Measurements from ENCODE around the gene GATA5.

Gene GATA5, protein sequence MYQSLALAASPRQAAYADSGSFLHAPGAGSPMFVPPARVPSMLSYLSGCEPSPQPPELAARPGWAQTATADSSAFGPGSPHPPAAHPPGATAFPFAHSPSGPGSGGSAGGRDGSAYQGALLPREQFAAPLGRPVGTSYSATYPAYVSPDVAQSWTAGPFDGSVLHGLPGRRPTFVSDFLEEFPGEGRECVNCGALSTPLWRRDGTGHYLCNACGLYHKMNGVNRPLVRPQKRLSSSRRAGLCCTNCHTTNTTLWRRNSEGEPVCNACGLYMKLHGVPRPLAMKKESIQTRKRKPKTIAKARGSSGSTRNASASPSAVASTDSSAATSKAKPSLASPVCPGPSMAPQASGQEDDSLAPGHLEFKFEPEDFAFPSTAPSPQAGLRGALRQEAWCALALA

DNA sequence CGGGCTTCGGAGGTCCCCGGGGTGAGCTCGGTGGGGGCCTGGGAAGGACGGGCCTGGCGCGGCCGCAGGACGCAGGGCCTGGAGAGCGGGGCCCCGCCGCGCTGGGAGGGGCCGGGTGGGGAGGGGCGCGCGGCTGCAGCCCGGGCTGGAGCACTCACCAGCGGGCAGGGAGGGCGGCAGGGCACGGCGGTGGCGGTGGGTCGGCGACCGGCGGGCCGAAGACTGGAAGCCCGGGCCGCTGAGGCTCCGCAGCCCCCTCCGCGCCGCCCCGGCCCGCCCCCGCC lies at the start of gene GATA5:
Gene GATA5 (minus strand): TSS at position 224 of the 284 bp plus-strand sequence. CDS start 474 bp downstream, outside the sequence.
- no peak for DNase-seq (ENCODE audit: low read depth in 2 of 2, low spot score in 1 of 2)

GRCh38 chr20:62525014-62525413 lies 49.2 kb upstream of the GATA5 start:
- no peak for DNase-seq (ENCODE audit: low read depth in 2 of 2, low spot score in 1 of 2)

GRCh38 chr20:62524505-62524911 lies 48.7 kb upstream of the GATA5 start:
- DNase-seq (ENCODE audit: low read depth in 2 of 2, low spot score in 1 of 2), result no peak

DNA sequence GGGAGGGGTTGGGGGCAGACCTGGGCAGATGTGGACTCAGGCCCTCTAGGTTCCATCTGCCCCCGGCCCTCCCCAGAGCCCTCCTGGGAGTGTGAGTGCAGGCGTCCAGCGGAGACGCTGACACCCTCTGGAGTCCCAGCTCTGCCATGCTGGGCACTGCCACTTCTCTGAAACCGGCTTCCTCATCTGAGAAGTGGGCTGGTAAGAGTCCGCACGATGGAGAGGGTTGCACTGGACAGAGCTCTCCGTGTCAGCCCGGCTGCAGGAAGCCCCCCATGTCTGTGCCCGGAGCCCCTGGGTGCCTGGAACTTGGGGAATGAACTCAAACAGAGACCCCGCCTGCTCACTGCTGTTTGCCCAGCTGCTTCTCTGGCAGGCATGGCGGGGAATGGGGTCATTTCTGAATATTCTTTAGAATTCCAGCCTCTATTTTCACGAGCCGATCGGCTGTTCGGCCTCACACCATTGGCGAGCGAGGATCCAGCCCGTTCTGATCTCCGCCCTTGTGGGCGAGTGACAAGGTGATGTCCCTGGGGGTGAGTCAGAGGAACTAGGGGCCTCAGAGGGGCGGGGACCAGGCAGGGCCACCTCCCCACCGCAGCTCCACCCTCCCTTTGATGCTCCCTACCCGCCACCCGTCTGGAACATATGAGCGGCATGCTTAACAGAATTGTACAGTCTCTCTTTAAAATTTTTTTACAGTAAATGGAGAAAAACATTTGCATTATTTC lies 47.8 kb upstream of the GATA5 start:
- DNase-seq (ENCODE audit: low read depth in 2 of 2, low spot score in 1 of 2), result peak in 1 of 2 donors; percentile 45

- DNase-seq (ENCODE audit: low read depth in 2 of 2, low spot score in 1 of 2), result no peak
Measured at GRCh38 chr20:62522748-62523396, 47.1 kb upstream of the GATA5 start.

DNA sequence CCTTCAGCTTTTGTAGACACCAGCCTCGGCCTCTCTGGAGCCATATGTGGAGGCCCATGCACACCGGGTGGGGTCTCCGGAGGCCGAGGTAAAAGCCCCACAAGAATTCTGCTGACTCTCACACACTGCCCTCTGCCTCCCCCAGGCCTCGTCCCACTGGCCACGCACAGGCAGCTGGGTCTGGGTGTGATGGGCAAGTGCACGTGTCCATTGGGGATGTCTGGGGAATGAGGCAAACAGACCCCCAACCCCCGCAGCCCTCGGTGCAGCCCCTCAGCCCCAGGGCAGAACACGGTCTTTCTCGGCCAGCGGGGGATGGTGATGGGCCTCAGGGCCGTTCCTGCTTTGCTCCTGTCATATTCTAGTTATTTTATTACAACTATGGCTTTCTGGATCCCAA lies 44.0 kb upstream of the GATA5 start:
- DNase-seq (ENCODE audit: low read depth in 2 of 2, low spot score in 1 of 2), result no peak

GRCh38 chr20:62518911-62519310 lies 43.1 kb upstream of the GATA5 start:
- DNase-seq (ENCODE audit: low read depth in 2 of 2, low spot score in 1 of 2), result no peak

DNA sequence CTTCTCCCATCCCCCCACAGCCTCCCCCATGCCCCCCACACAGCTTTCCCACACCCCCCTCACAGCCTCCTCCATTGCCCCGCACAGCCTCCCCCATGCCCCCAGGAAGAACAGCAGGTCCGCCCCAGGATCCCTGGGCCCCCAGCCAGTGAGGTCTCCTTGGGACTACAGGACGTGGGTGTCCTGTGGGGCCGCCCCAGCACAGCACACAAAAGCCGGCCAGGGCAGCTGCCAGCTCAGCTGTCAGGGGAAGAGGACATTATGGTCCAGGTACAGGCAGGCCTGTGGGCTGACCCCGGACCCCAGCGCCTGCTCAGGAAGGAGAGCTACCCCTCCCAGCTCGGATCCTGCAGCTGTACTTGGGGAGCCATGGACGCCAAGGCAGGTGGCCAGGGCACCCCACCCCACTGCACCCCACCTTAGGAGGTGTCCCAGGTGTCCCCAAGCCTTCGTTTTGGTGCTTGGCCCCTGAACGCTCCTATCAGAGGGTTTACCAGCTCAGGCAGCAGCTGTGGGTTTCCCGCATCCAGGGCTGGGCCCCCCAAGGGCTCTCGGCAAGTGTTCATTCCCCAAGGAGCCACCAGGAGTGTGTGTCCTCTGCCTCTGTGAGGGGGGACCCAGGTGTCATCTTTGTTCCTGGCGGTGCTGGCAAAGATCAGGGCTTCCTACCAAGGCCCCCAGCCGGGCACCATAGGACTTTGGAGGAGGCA lies 42.3 kb upstream of the GATA5 start:
- DNase-seq (ENCODE audit: low read depth in 2 of 2, low spot score in 1 of 2), result no peak

DNA sequence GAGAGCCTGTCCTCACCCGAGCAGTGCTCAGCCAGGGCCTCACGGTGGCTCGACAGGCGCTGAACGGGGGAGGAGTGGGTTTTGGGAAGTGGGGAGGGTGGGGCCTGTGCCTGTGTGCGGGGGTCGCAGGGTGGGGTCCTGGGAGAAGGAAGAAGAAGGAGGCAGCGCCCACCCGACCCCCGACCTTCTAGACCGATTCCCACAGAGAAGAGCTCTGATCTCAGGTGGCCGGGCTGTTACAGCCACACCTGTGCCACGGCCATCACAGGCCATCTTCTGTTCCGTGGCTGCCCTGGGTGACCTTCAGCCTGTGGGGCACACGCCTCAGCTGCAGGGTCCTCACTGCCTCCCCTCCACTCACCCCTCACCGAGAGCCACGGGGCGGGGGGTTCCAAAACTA lies 41.4 kb upstream of the GATA5 start:
- no peak for DNase-seq (ENCODE audit: low read depth in 2 of 2, low spot score in 1 of 2)

GRCh38 chr20:62516338-62516737 lies 40.5 kb upstream of the GATA5 start:
- DNase-seq (ENCODE audit: low read depth in 2 of 2, low spot score in 1 of 2), result no peak

GRCh38 chr20:62515826-62516225 lies 40.0 kb upstream of the GATA5 start:
- DNase-seq (ENCODE audit: low read depth in 2 of 2, low spot score in 1 of 2), result no peak

GRCh38 chr20:62515280-62515679 lies 39.5 kb upstream of the GATA5 start:
- no peak for DNase-seq (ENCODE audit: low read depth in 2 of 2, low spot score in 1 of 2)

DNA sequence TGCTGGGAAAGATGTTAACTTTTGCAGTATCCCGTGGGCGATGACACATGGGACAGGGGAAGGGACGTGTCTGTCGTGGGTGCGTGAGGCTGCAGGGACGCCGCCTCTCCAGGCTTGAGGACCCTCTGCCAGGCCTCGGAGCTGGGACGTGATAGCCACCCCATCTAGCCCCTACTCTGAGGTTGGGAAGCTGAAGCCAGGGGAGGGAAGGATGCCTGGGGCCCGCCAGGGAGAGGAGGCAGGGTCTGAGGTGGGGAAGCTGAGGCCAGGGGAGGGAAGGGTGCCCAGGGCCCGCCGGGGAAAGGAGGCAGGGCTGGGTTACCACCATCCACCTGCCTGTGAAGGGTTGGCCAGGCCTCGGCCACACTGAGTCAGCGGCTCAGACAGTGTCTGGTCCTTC lies 38.2 kb upstream of the GATA5 start:
- DNase-seq (ENCODE audit: low read depth in 2 of 2, low spot score in 1 of 2), result no peak

DNA sequence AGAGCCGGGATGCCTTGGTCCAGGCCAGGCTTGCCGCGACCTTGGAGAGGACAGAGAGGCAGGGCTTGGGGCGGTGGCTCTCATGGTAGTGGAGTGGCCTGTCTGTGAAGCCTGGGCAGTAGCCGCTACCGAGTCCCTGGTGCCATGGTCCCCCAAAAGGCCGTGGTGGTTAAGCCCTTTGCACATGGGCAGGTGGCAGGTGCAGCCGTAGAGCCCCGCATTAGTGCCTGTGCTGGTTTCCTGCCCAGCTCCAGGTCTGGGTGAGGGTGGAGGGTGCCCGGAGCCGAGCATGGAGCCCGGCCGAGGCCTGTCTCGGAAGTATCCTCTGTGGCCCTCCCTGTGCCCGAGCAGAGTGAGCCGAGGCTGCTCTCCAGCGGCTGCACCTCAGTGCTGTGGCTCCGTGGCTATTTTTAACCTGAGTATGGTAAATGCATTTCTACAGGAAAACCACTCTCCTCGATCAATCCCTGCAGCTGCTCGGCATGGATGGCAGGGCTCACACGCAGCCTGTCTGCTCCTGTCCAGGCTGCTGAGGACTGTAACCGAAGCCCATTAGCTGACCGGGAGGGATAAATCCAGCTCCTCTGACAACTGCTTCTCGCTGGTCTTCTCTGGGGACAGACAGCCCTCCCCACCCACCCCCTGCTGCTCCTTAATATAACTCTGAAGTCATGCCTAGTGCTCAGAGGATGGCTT lies 36.3 kb upstream of the GATA5 start:
- DNase-seq (ENCODE audit: low read depth in 2 of 2, low spot score in 1 of 2), result no peak

GRCh38 chr20:62511300-62511914 lies 35.6 kb upstream of the GATA5 start:
- DNase-seq (ENCODE audit: low read depth in 2 of 2, low spot score in 1 of 2), result no peak

DNA sequence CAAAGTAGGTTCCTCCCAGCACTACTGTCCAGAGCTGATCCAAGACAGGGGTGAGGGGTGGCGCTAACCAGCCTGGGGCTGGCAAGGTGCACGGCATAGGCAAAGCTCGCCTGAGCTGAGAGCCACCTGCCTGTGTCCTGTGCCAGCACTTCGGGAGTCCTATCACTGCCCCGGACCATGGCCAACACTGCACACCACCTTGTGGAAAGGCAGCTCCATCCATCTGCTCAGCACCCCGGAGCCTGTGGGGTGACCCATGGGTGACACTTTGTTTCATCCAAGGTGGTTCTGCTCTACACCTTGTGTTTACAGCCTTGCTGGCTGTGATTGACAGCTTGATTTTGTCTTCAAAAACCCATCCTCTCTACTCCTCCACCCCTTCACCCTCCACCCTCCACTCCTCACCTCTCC lies 32.9 kb upstream of the GATA5 start:
- no peak for DNase-seq (ENCODE audit: low read depth in 2 of 2, low spot score in 1 of 2)

- DNase-seq (ENCODE audit: low read depth in 2 of 2, low spot score in 1 of 2), result no peak
Measured at GRCh38 chr20:62507991-62508640, 32.3 kb upstream of the GATA5 start.

DNA sequence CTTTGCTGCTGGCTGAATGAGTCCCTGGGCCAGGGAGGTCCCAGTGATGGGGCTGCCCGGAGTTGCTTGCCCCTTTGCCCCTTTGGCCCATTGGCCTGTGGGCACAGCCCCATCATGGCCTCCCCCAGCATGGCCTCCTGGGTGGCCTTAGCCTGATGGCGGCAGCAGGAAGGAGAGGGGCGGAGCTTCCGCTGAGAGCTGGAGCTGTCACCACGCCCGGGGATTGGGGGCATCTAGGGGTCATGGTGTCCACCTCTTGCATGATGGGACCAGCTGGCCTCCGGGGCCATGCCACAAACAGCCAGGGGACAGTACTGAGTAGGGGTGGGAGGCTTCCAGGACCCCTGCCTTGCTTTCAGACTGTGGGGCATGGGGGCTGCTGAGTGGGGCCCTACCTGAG lies 31.5 kb upstream of the GATA5 start:
- DNase-seq (ENCODE audit: low read depth in 2 of 2, low spot score in 1 of 2), result no peak

- no peak for DNase-seq (ENCODE audit: low read depth in 2 of 2, low spot score in 1 of 2)
Measured at GRCh38 chr20:62506791-62507190, 31.0 kb upstream of the GATA5 start.

- no peak for DNase-seq (ENCODE audit: low read depth in 2 of 2, low spot score in 1 of 2)
Measured at GRCh38 chr20:62506087-62506486, 30.3 kb upstream of the GATA5 start.
